Measurements from ENCODE around the gene TNS3. TPM values are rescaled to one million over a fixed set of nuclear protein-coding genes. Genes with fewer than 3 reads are reported as not detected.

The TNS3 gene
- total RNA-seq, 1 donor from 2014 or later = 92.9 TPM

DNA sequence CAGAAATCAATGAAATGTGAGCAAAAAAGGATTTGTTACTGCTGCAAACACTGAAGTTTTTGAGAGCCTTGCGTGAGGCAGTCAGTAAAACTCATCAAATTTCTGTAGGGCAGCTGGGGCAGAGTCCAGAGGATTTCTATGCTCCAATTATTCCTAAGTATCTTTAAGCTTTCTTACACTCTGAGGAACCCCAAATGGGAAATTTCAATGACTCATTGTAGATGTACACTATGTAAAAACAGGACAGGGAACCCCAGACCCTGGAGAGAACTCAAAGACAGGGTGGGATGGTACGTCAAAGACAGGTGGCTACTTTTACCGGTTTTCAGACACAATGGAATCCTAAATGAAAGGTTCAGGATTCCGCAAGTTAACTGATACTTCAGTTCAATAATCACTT, 120.2 kb downstream of the TNS3 start:
- Histone ChIP-seq H3K9ac (ENCODE audit: low read length) (no peak overlapping the region), H3K36me3 (ENCODE audit: insufficient read depth, low read length) (peaks cover 2% of the 10 kb centered on the region), H3K27ac (ENCODE audit: low read depth, low read length) (no peak overlapping the region), H4K20me1 (ENCODE audit: insufficient read depth, low read length) (peaks cover 13% of the 10 kb centered on the region), H2AFZ (ENCODE audit: low read depth, low read length) (no peak overlapping the region), H3K79me2 (ENCODE audit: insufficient read depth, low read length) (peaks cover 14% of the 10 kb centered on the region), H3K4me3 (ENCODE audit: insufficient read depth, low read depth, low read length) (no peak overlapping the region), H3K9me3 (ENCODE audit: insufficient read depth, low read depth, low read length) (no peaks in the 10 kb centered on the region), H3K27me3 (ENCODE audit: insufficient read depth, low read length) (no peaks in the 10 kb centered on the region), H3K4me1 (ENCODE audit: insufficient read depth, low read length) (peaks cover 33% of the 10 kb centered on the region), H3K4me2 (ENCODE audit: low read length) (peak overlapping the region; percentile 5)
- no peaks in the 10 kb centered on the region for H3K27me3 Mint-ChIP-seq (ENCODE audit: low read depth, unreplicated experiment)
- H3K4me1 Mint-ChIP-seq (ENCODE audit: low read depth, unreplicated experiment) = peaks cover 41% of the 10 kb centered on the region
- FAIRE-seq (no peak), DNase-seq (ENCODE audit: low read depth) (no peak)
- TF ChIP-seq, protein P1, sequence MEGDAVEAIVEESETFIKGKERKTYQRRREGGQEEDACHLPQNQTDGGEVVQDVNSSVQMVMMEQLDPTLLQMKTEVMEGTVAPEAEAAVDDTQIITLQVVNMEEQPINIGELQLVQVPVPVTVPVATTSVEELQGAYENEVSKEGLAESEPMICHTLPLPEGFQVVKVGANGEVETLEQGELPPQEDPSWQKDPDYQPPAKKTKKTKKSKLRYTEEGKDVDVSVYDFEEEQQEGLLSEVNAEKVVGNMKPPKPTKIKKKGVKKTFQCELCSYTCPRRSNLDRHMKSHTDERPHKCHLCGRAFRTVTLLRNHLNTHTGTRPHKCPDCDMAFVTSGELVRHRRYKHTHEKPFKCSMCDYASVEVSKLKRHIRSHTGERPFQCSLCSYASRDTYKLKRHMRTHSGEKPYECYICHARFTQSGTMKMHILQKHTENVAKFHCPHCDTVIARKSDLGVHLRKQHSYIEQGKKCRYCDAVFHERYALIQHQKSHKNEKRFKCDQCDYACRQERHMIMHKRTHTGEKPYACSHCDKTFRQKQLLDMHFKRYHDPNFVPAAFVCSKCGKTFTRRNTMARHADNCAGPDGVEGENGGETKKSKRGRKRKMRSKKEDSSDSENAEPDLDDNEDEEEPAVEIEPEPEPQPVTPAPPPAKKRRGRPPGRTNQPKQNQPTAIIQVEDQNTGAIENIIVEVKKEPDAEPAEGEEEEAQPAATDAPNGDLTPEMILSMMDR (IDR thresholded peaks at IDR 0.05; ENCODE audit: insufficient read depth, low read depth, low read length) = no peak
- TF ChIP-seq EZH2 (IDR thresholded peaks at IDR 0.05; ENCODE audit: insufficient read depth, low read length) = no peak
- peaks cover 9% of the 10 kb centered on the region for H3K36me3 Mint-ChIP-seq (ENCODE audit: low read depth, unreplicated experiment)
- H3K9me3 Mint-ChIP-seq (ENCODE audit: unreplicated experiment) = no peaks in the 10 kb centered on the region
- H3K4me3 Mint-ChIP-seq (ENCODE audit: unreplicated experiment) = no peak overlapping the region
- H3K27ac Mint-ChIP-seq (ENCODE audit: unreplicated experiment) = no peak overlapping the region

DNA sequence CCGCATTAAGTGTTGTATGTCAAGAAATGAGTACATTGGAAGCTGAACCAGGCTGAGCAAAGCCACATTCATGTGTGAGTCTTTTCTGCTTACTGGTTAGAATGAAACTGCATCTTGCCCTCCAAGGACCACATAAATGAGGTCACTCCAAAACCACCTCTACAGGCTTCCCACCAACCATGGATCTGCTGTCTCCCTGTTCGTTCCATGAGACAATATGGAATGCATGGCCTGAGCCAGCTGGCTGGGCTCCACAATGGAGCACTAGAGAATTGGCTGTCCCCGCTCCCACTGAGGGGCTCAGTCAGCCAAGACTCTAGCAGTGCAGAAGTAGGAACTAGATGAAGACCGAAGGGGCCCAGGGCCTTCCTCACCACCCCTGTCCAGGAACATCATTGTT, 120.8 kb downstream of the TNS3 start:
- H3K9me3 Mint-ChIP-seq (ENCODE audit: unreplicated experiment) = no peaks in the 10 kb centered on the region
- Histone ChIP-seq H3K27me3 (ENCODE audit: insufficient read depth, low read length) (no peaks in the 10 kb centered on the region), H3K36me3 (ENCODE audit: insufficient read depth, low read length) (no peaks in the 10 kb centered on the region), H3K4me2 (ENCODE audit: low read length) (peak overlapping the region; percentile 5), H4K20me1 (ENCODE audit: insufficient read depth, low read length) (peaks cover 8% of the 10 kb centered on the region), H3K27ac (ENCODE audit: low read depth, low read length) (peak overlapping the region; percentile 12), H3K79me2 (ENCODE audit: insufficient read depth, low read length) (peaks cover 19% of the 10 kb centered on the region), H3K4me3 (ENCODE audit: insufficient read depth, low read depth, low read length) (no peak overlapping the region), H3K4me1 (ENCODE audit: insufficient read depth, low read length) (peaks cover 33% of the 10 kb centered on the region), H2AFZ (ENCODE audit: low read depth, low read length) (no peak overlapping the region), H3K9ac (ENCODE audit: low read length) (no peak overlapping the region), H3K9me3 (ENCODE audit: insufficient read depth, low read depth, low read length) (no peaks in the 10 kb centered on the region)
- peaks cover 7% of the 10 kb centered on the region for H3K36me3 Mint-ChIP-seq (ENCODE audit: low read depth, unreplicated experiment)
- no peak for TF ChIP-seq EZH2 (IDR thresholded peaks at IDR 0.05; ENCODE audit: insufficient read depth, low read length)
- TF ChIP-seq, protein P1 (IDR thresholded peaks at IDR 0.05; ENCODE audit: insufficient read depth, low read depth, low read length) = no peak
- H3K4me3 Mint-ChIP-seq (ENCODE audit: unreplicated experiment) = no peak overlapping the region
- FAIRE-seq (peak; percentile 70), DNase-seq (ENCODE audit: low read depth) (peak; percentile 93)
- H3K4me1 Mint-ChIP-seq (ENCODE audit: low read depth, unreplicated experiment) = peaks cover 37% of the 10 kb centered on the region
- H3K27ac Mint-ChIP-seq (ENCODE audit: unreplicated experiment) = peak overlapping the region; percentile 30
- H3K27me3 Mint-ChIP-seq (ENCODE audit: low read depth, unreplicated experiment) = no peaks in the 10 kb centered on the region

DNA sequence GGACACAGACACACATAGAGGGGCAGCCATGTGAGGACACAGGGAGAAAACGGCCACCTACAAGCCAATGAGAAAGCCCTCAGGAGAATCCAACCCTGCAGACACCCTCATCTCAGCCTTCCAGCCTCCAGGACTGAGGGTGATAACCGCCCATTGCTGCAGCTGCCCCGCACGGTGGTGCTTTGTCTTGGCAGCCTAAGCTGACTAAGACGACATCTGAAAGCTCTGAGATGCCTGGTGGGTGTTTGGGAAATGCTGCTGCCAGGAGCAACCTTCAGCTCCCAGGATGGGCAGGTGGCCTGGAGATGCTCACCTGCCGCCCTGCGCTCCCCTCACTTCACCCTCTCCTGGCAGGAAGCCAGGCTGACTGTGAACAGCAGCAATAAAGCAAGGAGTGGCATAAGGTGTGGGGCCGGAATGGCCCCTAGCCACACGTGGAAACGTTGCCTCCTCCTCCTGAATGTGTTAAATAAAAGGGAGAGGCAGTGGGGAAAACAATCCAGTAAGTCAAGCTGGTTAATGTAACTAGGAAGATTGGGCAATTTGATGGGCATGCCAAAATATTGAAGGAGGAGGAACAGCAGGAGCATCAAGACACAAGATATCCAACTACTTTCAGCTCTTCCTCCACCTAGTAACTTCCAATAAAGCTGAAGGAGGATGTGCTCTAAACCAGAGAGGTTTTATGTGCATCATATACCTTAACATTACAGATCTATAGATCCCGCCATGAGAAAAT, 121.5 kb downstream of the TNS3 start:
- Mint-ChIP-seq H3K4me1 (ENCODE audit: low read depth, unreplicated experiment) (peaks cover 36% of the 10 kb centered on the region), H3K36me3 (ENCODE audit: low read depth, unreplicated experiment) (peaks cover 7% of the 10 kb centered on the region), H3K9me3 (ENCODE audit: unreplicated experiment) (no peaks in the 10 kb centered on the region), H3K27ac (ENCODE audit: unreplicated experiment) (peak overlapping the region; percentile 30), H3K27me3 (ENCODE audit: low read depth, unreplicated experiment) (no peaks in the 10 kb centered on the region), H3K4me3 (ENCODE audit: unreplicated experiment) (no peak overlapping the region)
- Histone ChIP-seq H3K9me3 (ENCODE audit: insufficient read depth, low read depth, low read length) (no peaks in the 10 kb centered on the region), H4K20me1 (ENCODE audit: insufficient read depth, low read length) (peaks cover 8% of the 10 kb centered on the region), H3K36me3 (ENCODE audit: insufficient read depth, low read length) (no peaks in the 10 kb centered on the region), H3K4me2 (ENCODE audit: low read length) (peak overlapping the region; percentile 5), H3K27me3 (ENCODE audit: insufficient read depth, low read length) (no peaks in the 10 kb centered on the region), H3K27ac (ENCODE audit: low read depth, low read length) (no peak overlapping the region), H3K79me2 (ENCODE audit: insufficient read depth, low read length) (peaks cover 26% of the 10 kb centered on the region), H3K4me3 (ENCODE audit: insufficient read depth, low read depth, low read length) (no peak overlapping the region), H3K9ac (ENCODE audit: low read length) (no peak overlapping the region), H3K4me1 (ENCODE audit: insufficient read depth, low read length) (peaks cover 33% of the 10 kb centered on the region), H2AFZ (ENCODE audit: low read depth, low read length) (no peak overlapping the region)
- TF ChIP-seq, protein P1 (IDR thresholded peaks at IDR 0.05; ENCODE audit: insufficient read depth, low read depth, low read length) = no peak
- TF ChIP-seq EZH2 (IDR thresholded peaks at IDR 0.05; ENCODE audit: insufficient read depth, low read length) = no peak
- DNase-seq (ENCODE audit: low read depth) (no peak), FAIRE-seq (no peak)
